K562 (cell line): ENCODE data around the gene HSDL2. TPM values are rescaled to one million over a fixed set of nuclear protein-coding genes. Genes with fewer than 3 reads are reported as not detected.

Source experiments
- RNF219 ChIP-seq: fragments of 250-450 bp; sonication (Bioruptor Pico); IDR thresholded peaks from 2 replicates; pipeline ENCODE4 v1.5.0; 2022; ENCODE audit warnings: mild to moderate bottlenecking
- ZNF609 ChIP-seq: sonication (generic); formaldehyde crosslinking; IDR thresholded peaks from 2 replicates; pipeline ENCODE4 v1.8.1; 2023; ENCODE audit warnings: missing genetic modification reagents, mild to moderate bottlenecking, borderline replicate concordance
- polyA plus RNA-seq, 8 experiments: library from polyadenylated mRNA; depleted of rRNA in 4 of 8; stranded (reverse) in 5 of 8; unstranded in 3 of 8; fragments of >200 nt; fragmentation: Nextera tagmentation in 2 of 8; fragmentation: Illumina TruSeq in 1 of 8; extraction: Ambion mirVana in 2 of 8; extraction: Trizol in 1 of 8; gene quantifications; 2 replicates each; pipeline versions ENCODE4 v1.2.1 to v1.2.3, GENCODE V29; 2011 to 2014; ENCODE audit warnings: inconsistent platforms in 1 of 8, missing spikeins in 1 of 8
- total RNA-seq, 7 experiments: library from RNA; depleted of rRNA in 6 of 7; stranded (reverse); fragments of >200 nt in 6 of 7; fragmentation: Illumina TruSeq in 2 of 7; extraction: Trizol in 2 of 7; gene quantifications; 2 replicates each; pipeline versions ENCODE4 v1.2.1 to v1.2.3, GENCODE V29; 2011 to 2021; ENCODE audit warnings: low replicate concordance in 1 of 7
- TF ChIP-seq, protein P1 (sequence below), 2 experiments: fragments of 450-650 bp; formaldehyde crosslinking in 1 of 2; IDR thresholded peaks; 2 replicates each; pipeline versions ENCODE4 v1.4.0 to v1.6.1; 2014 to 2020; ENCODE audit warnings: mild to moderate bottlenecking in 2 of 2, borderline replicate concordance in 1 of 2, low read depth in 1 of 2

Gene HSDL2
- total and polyA plus RNA-seq, 9 of the 15 experiments (the other 6 are each of a cell fraction or from before 2014, with no cell fraction given) = 22.8 to 74.1 (median 35.6) TPM

DNA sequence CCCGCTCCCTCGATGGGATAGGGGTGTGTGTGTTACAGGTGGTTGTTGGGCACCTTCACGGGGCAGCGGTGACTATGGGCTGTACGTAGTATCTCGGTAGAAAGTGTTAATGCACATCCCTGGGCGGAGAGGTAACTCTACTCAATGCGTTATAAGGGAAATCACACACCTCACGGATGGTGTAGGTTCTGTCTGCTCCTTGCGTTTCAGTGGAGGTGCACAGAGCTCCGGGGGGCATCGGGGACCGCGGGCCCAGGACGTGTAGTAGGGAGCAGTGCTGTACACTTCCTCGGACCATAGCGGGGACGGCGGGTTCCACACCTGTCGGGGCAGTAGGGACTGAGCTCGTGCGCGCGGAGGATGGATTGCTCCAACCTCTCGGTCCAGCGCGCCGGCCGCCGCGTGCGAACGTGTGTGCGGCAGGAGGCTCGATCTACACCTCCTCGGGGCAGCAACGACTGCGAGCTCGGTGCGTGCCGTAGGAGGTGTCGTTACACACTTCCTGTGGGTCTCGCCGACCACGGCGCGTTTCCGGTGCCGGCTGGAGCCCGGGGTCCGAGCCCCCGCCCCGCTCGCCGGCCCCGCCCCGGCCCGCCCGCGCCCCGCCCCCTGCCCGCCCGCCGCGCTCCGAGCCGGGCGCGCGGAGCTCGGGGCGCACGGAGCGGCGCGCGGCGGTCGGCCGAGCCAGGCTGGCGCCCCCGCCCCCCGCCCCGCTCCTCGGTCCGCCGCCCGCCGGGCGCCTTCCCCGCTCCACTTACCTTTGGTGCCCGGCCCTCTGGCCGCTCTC lies 106.5 kb downstream of the HSDL2 start, which contains the start of gene KIAA1958 (continued):
- TF ChIP-seq, protein P1, sequence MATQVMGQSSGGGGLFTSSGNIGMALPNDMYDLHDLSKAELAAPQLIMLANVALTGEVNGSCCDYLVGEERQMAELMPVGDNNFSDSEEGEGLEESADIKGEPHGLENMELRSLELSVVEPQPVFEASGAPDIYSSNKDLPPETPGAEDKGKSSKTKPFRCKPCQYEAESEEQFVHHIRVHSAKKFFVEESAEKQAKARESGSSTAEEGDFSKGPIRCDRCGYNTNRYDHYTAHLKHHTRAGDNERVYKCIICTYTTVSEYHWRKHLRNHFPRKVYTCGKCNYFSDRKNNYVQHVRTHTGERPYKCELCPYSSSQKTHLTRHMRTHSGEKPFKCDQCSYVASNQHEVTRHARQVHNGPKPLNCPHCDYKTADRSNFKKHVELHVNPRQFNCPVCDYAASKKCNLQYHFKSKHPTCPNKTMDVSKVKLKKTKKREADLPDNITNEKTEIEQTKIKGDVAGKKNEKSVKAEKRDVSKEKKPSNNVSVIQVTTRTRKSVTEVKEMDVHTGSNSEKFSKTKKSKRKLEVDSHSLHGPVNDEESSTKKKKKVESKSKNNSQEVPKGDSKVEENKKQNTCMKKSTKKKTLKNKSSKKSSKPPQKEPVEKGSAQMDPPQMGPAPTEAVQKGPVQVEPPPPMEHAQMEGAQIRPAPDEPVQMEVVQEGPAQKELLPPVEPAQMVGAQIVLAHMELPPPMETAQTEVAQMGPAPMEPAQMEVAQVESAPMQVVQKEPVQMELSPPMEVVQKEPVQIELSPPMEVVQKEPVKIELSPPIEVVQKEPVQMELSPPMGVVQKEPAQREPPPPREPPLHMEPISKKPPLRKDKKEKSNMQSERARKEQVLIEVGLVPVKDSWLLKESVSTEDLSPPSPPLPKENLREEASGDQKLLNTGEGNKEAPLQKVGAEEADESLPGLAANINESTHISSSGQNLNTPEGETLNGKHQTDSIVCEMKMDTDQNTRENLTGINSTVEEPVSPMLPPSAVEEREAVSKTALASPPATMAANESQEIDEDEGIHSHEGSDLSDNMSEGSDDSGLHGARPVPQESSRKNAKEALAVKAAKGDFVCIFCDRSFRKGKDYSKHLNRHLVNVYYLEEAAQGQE (IDR thresholded peaks at IDR 0.05; ENCODE audit: borderline replicate concordance) = no peak
- TF ChIP-seq, protein P1 (CRISPR knock-in tag; IDR thresholded peaks at IDR 0.05; ENCODE audit: low read depth) = peak; percentile 77
- TF ChIP-seq ZNF609 (CRISPR knock-in tag) (peak; percentile 77; the same call in 1 of the 2 replicates), RNF219 (CRISPR knock-in tag) (no peak)
